Measurements from ENCODE around the gene ARL6IP6. TPM values are rescaled to one million over a fixed set of nuclear protein-coding genes. Genes with fewer than 3 reads are reported as not detected.

Gene ARL6IP6
- total and polyA plus RNA-seq, 2 experiments from 2014 or later = 49.1 to 65.4 TPM

GRCh38 chr2:152710713-152711112 lies 7.7 kb upstream of the ARL6IP6 start (continued):
- no peak for TF ChIP-seq ZNF462 (CRISPR knock-in tag; IDR thresholded peaks at IDR 0.05)
- no peak for TF ChIP-seq POLR2AphosphoS5 (IDR thresholded peaks at IDR 0.05; ENCODE audit: low read depth)
- TF ChIP-seq, protein P1, sequence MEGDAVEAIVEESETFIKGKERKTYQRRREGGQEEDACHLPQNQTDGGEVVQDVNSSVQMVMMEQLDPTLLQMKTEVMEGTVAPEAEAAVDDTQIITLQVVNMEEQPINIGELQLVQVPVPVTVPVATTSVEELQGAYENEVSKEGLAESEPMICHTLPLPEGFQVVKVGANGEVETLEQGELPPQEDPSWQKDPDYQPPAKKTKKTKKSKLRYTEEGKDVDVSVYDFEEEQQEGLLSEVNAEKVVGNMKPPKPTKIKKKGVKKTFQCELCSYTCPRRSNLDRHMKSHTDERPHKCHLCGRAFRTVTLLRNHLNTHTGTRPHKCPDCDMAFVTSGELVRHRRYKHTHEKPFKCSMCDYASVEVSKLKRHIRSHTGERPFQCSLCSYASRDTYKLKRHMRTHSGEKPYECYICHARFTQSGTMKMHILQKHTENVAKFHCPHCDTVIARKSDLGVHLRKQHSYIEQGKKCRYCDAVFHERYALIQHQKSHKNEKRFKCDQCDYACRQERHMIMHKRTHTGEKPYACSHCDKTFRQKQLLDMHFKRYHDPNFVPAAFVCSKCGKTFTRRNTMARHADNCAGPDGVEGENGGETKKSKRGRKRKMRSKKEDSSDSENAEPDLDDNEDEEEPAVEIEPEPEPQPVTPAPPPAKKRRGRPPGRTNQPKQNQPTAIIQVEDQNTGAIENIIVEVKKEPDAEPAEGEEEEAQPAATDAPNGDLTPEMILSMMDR (conservative IDR thresholded peaks at IDR 0.05; ENCODE audit: low read depth in 2 of 2) = no peak
- TF ChIP-seq EZH2 (IDR thresholded peaks at IDR 0.05; ENCODE audit: low read depth, unreplicated experiment) = no peak
- no peak for TF ChIP-seq EZH2phosphoT487 (IDR thresholded peaks at IDR 0.05; ENCODE audit: unreplicated experiment)

- no peak overlapping the region for H2AFZ ChIP-seq
- Mint-ChIP-seq H3K9me3 (no peaks in the 10 kb centered on the region; the same call in 1 of the 3 replicates), H3K36me3 (ENCODE audit: low read depth) (peaks cover 66% of the 10 kb centered on the region), H3K27ac (no peak overlapping the region), H3K27me3 (ENCODE audit: insufficient read depth, low read depth, poor library complexity) (peaks cover 12% of the 10 kb centered on the region), H3K4me1 (peaks cover 13% of the 10 kb centered on the region; the same call in 2 of the 3 replicates), H3K4me3 (peak overlapping the region; percentile 96)
- H3K27ac ChIP-seq (ENCODE audit: low read depth) = no peak overlapping the region
- H3K4me3 ChIP-seq = peak overlapping the region; percentile 94
- no peaks in the 10 kb centered on the region for H3K27me3 ChIP-seq (ENCODE audit: insufficient read depth)
- H3K36me3 ChIP-seq (ENCODE audit: insufficient read depth) = peaks cover 32% of the 10 kb centered on the region
- H3K9me2 ChIP-seq (ENCODE audit: insufficient read depth) = no peaks in the 10 kb centered on the region
- H3K4me2 ChIP-seq = peak overlapping the region; percentile 80
- peaks cover 82% of the 10 kb centered on the region for H3K79me2 ChIP-seq (replicated peaks; ENCODE audit: insufficient read depth)
- H4K20me1 ChIP-seq (replicated peaks; ENCODE audit: insufficient read depth) = peaks cover 43% of the 10 kb centered on the region
- ATAC-seq (no peak), DNase-seq (ENCODE audit: low spot score) (no peak)
- H3K4me1 ChIP-seq (ENCODE audit: insufficient read depth) = peaks cover 10% of the 10 kb centered on the region
- no peaks in the 10 kb centered on the region for H3F3A ChIP-seq (replicated peaks; ENCODE audit: low read depth)
- no peak for TF ChIP-seq EZH2phosphoT487 (IDR thresholded peaks at IDR 0.05; ENCODE audit: unreplicated experiment)
- TF ChIP-seq CREB1 (CRISPR knock-in tag; IDR thresholded peaks at IDR 0.05; ENCODE audit: low read depth) = no peak
- TF ChIP-seq STAT1 (IDR thresholded peaks at IDR 0.05; ENCODE audit: unreplicated experiment) = no peak
- TF ChIP-seq JUNB (IDR thresholded peaks at IDR 0.05; ENCODE audit: unreplicated experiment) = no peak
- TF ChIP-seq, protein P1 (conservative IDR thresholded peaks at IDR 0.05; ENCODE audit: low read depth in 2 of 2) = no peak
- TF ChIP-seq, protein P2, sequence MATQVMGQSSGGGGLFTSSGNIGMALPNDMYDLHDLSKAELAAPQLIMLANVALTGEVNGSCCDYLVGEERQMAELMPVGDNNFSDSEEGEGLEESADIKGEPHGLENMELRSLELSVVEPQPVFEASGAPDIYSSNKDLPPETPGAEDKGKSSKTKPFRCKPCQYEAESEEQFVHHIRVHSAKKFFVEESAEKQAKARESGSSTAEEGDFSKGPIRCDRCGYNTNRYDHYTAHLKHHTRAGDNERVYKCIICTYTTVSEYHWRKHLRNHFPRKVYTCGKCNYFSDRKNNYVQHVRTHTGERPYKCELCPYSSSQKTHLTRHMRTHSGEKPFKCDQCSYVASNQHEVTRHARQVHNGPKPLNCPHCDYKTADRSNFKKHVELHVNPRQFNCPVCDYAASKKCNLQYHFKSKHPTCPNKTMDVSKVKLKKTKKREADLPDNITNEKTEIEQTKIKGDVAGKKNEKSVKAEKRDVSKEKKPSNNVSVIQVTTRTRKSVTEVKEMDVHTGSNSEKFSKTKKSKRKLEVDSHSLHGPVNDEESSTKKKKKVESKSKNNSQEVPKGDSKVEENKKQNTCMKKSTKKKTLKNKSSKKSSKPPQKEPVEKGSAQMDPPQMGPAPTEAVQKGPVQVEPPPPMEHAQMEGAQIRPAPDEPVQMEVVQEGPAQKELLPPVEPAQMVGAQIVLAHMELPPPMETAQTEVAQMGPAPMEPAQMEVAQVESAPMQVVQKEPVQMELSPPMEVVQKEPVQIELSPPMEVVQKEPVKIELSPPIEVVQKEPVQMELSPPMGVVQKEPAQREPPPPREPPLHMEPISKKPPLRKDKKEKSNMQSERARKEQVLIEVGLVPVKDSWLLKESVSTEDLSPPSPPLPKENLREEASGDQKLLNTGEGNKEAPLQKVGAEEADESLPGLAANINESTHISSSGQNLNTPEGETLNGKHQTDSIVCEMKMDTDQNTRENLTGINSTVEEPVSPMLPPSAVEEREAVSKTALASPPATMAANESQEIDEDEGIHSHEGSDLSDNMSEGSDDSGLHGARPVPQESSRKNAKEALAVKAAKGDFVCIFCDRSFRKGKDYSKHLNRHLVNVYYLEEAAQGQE (IDR thresholded peaks at IDR 0.05; ENCODE audit: unreplicated experiment) = no peak
- no peak for TF ChIP-seq POLR2AphosphoS5 (IDR thresholded peaks at IDR 0.05; ENCODE audit: low read depth)
- TF ChIP-seq ZNF114 (CRISPR knock-in tag; IDR thresholded peaks at IDR 0.05) = no peak
Measured at GRCh38 chr2:152715112-152715511, 3.3 kb upstream of the ARL6IP6 start.
